NAMALWA (cell line): Measurements from ENCODE around the gene CCDC12.
"Not testable (repeated sequence)": the region's sequence is repeated elsewhere in the genome, so short reads cannot be mapped to it uniquely, and the experiment has no call there.

Experiments used
- DNase-seq: peaks from one replicate; pipeline ENCODE4 v3.0.0-alpha.2; 2015; ENCODE audit warnings: low spot score

Gene CCDC12

DNA sequence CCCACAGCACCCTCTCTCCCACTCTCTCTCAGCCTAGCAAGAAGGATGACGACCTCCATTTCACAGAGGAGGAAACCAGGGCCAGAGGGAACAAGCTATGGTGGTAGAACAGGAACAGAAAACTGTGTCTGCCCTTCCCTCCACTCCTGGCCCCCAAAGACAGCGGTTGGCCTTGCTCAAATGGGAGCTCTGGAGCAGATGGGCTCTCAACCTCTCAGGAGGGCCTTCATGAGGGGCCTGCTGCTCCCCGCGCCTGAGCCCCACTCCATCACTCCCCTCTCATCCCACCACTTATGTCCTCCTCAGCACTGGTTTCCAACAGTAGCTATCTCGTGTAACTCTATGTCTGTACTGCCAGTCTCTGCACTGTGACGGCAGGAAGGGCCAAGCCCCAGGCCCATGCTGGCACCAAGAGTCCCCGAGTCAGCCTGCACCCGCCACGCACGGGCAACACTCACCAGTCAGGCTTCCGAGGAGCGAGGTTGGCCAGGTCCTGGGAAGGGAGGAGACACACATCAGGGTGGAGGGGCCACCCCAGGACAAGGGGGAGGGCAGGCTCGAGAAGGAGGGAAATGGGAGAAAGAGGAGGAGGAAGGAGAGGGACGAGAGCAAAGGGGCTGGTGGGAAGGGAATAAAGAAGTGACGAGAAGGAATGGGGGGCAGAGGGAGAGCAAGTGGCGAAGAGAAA, 53.5 kb downstream of the CCDC12 start:
- DNase-seq: no peak

DNA sequence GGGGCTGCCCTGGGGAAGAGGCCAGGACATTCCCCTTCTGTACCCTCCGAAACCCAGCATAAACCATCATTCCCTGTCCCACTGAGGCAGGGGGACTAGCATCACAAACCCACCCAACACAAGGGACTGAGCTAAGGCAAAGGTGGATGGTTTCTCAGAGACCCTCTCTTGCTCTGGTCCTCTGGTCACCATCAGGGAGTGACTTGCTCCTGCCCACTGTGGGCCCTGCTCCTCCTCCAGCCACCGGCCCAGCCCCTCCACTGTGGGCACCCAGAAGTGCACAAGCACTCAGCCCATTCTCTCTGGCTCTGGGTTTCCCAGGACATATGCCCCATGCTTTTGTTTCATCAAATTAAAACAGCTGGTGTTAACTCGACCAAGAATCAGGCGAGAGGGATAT, 54.1 kb downstream of the CCDC12 start:
- no peak for DNase-seq

DNA sequence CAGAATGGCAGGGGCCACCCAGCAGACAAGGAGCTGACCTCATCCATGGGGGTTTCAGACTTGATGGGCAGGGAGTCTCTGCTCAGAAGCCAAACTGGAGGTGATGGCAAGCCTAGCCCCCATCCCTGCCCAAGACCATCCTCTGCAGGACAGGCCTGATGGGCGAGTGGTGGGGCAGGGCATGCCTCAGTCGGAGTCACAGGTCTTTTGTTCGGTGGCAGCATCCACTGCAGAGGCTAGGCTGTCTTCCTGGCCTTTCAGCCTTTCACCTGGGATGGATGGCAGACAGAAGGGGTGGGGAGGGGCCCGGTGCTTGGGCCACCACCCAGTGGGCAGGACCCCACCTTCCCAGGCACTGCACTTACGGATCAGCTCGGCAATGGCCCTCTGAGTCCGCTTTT, 54.7 kb downstream of the CCDC12 start:
- no peak for DNase-seq

DNA sequence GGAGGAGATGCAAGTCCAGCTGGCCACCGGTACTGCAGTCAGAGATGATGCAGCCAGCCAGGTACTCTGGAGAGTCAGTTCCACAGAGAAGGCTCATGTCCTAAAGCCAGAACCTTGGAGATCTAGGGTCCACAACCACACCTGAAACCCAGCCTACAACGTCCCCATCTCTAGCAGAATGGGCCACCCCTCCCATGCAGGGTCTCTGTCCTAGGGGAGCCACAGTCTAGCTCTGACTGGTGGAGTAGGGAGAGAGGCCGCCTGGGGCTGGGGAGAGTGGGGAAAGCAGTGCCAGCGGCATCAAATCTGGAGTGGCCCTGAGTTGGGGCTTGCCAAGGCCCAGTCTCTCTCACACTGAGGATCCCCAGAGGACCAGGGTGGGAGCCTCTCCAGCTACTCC, 55.5 kb downstream of the CCDC12 start:
- no peak for DNase-seq

DNA sequence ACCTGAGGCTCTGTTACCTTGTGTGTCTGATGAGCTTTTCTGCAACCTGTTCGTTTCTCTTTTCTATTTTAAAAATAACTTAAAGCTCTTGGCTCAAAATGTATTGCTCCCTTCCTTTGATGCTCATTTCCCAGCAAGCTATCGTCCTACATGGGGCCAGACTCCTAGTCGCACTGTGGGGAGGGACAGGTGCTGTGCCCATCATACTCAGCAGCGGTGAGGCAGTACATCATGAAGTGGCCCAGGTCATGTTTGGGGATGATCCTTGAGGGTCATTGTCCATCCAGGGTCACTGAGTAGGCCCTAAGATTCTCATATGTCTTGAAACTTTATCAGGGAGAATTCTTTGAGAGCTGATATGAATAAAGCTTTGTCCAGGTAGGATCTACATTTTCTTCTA, 57.9 kb downstream of the CCDC12 start:
- no peak for DNase-seq

DNA sequence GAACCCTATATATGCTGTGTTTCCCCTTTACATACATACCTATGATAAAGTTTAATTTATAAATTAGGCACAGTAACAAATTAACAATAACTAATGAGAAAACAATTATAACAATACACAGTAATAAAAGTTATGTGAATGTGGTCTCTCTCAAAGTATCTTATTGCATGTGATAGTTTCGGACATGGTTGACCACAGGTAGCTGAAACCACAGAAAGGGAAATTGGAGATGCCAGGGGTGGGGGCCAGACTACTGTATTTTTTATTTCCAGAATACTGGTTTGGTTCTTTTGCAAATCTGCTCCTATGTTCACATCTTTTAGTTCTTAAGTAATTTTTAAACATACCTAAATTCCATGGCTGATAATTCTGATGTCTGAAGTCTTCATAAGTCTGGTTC, 58.3 kb downstream of the CCDC12 start:
- DNase-seq: no peak

DNA sequence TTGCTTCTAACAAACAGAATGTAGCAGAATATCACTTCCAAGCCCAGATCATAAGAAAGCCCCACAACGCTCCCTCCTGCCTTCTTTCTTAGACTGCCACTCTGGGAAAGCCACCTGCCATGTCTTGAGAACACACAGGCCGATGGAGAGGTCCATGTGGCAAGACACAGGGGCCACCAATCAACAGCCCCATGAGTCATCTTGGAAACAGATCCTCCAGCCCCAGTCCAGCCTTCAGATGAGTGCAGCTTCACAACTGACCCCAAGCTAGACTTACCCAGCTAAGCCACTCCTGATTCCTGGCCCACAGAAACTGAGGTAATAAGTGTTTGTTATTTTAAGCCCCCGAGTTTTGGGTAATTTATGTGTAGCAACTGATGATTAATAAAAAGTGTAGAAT, 59.3 kb downstream of the CCDC12 start:
- DNase-seq: no peak

DNA sequence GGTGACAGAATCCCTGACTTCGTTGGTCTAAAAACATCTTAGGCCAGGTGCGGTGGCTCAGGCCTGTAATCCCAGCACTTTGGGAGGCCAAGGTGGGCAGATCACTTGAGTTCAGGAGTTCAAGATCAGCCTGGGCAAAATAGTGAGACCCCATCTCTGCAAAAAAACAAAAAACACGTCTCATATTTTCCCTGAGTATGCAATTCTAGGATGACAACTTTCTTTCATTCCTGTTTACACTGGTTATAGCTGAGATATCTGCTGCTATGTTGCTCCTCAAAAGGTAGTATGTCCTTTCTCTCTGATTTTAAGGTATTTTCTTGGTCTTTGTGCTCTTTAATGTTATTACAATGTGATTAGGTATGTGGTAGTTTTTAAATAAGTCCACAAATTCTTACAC, 59.7 kb downstream of the CCDC12 start:
- DNase-seq: no peak

DNA sequence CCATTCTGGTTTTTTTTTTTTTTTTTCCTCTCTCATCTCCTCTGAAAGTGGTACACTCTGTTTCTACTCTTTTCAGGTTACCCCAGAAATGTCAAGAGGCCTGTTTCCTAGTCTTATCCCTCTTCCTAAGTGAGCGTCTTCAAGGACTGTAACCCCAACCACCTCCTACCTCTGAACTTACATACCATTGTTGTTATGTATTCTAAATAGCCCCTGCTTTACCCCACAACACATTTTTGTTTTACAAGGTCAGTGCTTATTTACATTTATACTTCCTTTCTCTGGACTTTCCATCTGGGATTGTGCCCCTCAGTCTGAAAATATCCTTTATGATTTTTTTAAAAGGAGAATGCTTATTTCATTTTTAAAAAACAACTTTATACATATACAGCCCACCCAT, 60.3 kb downstream of the CCDC12 start:
- DNase-seq: no peak

DNA sequence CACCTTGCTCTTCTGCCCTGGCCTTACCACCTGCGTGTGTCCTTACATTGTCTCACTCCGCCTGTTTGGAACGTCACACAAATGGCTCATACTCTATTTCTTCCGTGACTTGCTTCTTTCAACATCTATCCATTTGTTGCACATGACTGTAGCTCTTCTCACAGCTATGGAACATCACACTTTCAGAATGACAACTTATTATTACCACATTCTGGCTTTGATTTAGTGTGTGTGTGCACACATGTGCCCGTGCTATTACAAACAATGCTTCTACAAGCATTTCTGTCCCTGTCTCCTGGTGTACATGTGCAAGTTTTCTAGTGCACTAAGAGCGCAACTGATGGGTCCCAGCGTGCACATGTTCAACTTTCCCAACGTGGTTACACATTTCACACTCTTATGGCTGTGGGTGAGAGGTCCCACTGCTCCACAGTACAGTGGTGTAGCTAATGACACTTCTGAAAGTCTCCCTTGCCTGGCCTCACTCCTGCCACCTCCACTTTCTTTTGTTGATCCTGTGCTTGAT, 61.2 kb downstream of the CCDC12 start:
- no peak for DNase-seq

DNA sequence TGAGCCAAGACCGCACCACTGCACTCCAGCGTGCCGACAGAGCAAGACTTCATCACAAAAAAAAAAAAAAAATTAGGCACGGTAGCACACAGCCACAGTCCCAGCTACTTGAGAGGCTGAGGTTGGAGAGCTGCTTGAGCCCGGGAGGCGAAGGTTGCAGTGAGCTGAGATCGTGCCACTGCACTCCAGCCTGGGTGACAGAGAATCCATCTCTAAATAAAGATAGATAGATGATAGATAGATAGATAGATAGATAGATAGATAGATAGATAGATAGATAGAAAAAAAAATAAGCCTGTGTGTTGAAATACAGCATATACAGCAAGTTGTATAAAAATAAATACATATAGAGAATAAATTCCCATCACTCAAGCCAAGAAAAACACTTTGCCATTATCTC, 61.7 kb downstream of the CCDC12 start:
- no peak for DNase-seq

DNA sequence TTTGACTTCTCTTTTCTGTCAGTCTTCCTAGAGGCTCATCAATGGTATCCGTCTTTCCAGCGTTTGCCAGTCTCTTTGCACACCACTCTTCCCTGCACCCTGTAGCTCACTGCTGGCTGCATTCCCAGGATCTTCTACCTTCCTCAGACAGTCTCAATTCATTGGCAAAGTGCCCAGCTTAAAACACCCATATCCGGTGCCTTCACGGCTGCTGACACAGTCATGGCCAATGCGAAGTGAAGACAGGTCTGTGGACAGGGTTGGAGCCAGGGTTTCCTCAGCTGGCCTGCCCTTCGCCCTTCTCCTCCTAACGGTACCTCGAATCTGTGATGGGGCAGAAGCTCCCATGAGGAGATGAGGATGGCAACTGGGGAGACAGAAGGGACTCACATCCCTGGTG, 62.9 kb downstream of the CCDC12 start:
- DNase-seq: no peak

DNA sequence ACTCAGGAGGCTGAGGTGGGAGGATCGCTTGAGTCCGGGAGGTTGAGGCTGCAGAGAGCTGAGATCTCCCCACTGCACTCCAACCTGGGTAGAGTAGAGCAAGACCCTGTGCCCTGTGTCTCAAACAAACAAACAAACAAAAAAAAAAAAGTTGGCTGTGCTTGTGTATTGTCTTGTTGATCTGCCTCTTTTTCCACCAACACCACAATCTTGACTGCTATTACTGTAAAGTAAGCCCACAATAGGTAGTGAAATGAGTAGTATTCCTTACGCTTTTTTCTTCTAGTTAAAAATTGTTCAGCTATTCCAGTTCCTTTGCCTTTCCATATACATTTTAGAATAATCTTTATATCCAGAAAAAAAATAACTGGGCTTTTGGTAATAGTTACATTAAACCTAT, 63.6 kb downstream of the CCDC12 start:
- DNase-seq: no peak

DNA sequence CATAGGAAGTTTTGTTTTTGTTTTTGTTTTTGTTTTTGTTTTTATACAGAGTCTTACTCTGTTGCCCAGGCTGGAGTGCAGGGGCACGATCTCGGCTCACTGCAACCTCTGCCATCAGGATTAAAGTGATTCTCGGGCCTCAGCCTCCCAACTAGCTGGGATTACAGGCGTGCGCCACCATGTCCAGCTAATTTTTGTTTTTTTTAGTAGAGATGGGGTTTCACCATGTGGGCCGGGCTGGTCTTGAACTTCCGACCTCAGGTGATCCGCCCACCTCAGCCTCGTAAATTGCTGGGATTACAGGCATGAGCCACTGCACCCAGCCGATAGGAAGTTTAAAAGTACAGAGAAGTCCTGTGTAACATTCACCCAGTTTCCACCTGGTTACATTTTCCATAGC, 65.6 kb downstream of the CCDC12 start:
- not testable (repeated sequence) for DNase-seq

DNA sequence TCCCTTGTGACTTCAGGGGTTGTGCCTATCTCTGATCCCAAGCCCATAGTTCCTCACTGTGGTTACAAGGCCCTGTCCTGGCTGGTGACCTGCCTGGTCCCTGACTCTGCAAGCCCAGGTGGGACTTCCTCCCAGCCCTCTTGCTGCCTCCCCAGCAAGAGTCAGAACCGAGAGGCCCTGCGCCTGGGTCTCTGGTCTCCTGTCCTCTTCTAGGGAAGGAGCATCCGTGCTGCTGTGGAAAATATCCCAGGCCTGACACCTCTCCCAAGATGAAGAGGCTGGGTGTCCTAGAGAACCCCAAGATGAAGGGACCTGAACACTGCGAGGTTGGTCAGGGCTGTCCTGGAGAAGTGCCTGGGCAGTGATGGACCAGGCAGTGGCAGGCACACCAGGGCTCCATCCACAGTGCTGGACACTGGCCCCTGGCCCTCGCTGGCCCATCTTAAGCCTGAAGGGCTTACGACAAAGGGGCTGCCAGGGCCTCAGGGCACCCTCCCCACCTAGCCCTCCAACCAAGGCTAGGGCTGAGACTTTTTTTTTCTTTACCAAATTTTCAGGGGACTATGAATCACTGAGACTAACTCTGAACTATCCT, 66.3 kb downstream of the CCDC12 start:
- DNase-seq: no peak

DNA sequence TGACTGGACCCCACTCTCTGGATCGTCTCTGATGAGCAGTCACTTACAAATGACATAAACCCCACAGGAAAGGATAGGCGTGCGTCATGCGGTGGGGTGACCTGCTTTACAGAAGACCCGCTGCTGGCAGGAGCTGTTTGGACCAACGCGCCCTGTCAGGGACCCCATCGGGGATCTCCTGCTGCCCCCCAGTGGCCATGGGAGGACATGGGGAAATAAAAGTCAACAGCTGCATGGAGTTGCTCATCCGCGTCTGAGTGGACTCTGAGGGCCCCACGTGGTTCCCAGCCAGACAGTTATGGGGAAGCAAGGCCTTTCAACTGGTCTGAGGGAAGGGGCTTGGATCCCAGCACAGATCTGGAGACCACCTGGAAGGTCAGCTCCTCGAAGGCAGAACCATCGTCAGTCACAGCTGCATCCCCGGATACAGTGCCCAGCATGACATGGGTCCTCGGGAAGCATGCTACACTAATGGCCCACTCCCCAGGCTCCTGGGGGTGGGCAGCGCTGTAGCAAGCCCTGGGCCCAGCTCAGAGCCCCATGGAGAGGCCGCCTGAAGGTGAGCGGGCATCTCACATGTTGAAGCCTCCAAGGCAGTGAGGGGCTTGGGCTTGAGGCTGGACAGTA, 66.9 kb downstream of the CCDC12 start:
- peak; percentile 77 for DNase-seq

DNA sequence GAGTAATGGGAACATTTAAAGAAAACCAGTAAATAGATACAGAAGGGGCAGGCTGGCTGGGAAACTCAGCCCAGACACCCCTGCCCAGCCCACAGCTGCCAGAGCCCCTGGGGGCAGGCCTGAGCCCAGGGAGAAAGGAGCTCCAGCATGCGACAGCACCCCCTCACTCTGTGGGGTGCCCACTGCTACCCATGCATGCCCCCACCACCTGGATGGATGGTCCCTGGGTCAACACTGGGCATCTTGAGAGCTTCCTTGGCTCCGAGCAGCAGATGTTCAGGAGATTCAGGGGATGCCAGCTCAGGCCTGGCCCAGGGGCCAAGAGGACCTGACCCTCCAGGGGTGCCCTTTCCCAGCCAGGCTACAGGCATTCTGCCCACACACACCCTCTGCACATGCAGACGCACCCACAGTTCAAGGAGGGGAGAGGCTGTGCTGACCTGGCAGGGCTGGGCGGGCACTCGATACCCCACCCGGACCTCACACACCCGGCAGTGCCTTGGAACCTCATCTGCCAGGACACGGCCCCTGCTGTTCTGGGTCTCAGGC, 67.5 kb downstream of the CCDC12 start:
- DNase-seq: no peak

DNA sequence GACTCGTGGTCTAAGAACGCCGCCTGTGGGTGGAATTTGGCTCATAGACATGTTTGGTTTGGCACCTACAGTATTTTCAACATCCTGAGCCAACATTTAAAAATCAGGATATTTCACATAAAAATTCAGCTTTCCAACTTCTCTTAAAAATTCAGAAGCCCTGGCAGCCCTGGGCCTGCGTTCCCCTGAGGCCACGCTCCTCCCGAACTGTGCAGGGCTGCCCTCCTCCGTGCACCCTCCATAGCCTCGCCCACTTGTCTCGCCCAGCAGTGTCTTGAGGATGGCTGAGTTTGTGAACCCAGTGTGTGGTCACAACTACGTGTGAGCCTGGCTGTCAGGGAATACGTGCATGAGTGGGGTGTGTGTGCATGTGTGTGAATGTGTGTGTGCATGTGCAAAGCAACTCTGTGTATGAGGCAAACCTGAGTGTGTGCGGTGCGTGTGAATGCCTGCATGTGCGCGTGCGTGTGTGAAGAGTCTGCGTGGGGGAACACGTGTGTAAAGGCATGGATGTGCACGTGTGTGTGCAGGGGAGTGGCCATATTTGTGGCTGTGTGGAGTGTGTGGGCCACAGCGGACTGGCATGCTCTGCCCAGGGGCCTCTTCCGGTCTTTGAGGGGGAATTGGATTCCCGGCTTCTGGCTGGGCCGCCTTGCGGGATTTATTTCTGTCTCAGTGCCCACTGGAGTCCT, 68.1 kb downstream of the CCDC12 start:
- no peak for DNase-seq

DNA sequence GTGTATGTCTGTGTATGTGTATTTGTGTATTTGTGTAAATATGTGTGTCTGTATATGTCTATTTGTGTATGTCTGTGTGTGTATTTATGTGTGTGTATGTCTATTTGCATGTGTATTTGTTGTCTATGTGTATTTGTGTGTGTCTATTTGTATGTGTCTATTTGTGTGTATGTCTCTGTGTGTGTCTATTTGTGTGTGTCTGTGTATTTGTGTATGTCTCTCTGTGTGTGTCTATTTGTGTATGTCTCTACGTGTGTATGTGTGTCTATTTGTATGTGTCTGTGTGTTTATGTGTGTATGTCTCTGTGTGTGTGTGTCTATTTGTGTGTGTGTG, 68.6 kb downstream of the CCDC12 start:
- DNase-seq: no peak

DNA sequence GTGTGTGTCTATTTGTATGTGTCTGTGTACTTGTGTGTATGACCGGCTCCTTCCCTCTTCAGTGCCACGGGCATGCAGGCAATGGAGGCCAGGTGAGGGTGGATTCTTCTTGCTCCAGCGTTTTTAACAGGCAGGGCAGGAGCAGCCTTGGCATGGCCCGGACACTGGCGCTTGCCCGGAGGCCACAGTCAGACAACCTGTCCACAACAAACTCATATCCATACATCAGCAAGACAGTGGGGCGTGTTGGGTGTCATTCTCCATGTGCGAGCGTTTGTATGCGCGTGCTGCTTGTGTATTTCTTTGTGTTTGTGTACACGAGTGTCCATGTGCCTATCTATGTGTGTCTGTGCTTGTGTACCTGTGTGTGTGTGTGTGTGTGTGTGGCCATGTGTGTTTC, 69.3 kb downstream of the CCDC12 start:
- no peak for DNase-seq

DNA sequence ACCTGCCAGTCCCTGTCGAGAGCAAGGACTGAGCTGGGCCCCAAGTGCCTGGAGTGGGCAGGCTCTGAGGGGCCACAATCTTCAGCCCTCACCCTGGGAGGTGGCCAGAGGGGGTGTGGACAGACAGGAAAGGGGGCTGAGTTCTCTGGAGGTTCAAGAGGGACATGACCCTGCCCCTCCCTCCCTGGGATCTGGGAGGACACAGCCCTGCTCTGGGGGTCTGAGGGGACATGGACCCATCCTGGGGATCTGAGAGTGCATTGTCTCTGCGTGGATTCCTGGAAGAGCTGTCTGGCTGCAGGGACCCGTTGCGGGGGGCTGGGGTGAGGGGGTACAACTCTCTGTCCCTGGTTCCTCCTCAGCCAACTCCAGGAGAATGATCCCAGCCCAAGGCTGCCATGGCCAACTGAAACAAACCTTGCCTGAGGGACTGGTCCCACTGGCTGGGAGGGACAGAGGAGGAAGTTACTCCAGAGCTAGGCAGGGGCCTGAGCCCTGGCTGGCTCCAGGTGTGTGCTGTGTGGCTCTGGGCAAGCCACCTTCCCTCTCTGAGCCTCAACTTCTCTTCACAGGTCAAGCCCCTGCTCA, 70.0 kb downstream of the CCDC12 start:
- DNase-seq: no peak

DNA sequence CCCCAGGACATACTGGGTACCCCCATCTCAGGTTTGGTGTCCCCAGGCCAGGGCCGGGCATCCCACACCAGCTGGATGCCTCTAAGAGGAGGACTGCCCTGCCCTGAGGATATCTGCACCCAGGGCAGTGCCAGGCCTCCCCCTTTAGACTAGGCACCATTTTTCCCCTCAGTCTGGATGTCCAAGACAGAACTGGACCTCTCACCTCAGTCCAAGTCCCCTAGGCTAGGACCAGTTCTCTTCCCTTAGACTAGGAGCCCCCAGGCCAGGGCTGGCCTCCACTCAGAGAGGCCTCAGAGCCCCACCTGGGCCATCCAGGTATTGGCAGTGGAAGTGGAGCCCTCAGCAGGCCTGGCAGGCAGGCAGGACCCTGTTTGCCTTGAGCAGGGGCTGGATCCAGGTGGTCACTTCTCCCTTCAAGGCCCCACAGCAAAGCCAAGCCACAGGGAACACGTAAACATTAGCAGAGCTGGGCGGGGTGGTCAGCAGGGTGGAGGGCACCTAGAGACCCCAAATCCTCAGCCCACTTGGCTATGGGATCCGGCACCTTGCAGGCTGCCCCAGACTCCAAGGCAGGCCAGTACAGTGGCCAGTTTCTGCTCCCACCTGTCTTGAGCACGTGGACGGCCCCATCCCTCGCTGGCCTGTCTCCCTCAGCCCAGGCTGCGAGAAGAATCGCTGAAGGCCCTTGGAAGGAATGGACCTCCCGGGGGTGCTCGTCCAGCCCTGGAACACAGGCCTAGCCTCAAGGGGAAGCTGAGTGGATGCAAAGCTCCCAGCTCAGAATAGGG, 70.7 kb downstream of the CCDC12 start:
- DNase-seq: no peak
